HG03469 (cell line): ENCODE results near the gene JCAD.
"Not testable (repeated sequence)": the region's sequence is repeated elsewhere in the genome, so short reads cannot be mapped to it uniquely, and the experiment has no call there.

Experiments used
- ATAC-seq: cut with Tn5 transposase; IDR thresholded peaks from one replicate; pipeline ENCODE4 v1.9.1; 2021; ENCODE audit warnings: mild to moderate bottlenecking, moderate library complexity, moderate number of reproducible peaks; ENCODE audit not compliant: unreplicated experiment

The JCAD gene

GRCh38 chr10:29993319-29993915 lies 66.0 kb downstream of the JCAD start:
- no peak for ATAC-seq

GRCh38 chr10:29992914-29993313 lies 66.5 kb downstream of the JCAD start:
- no peak for ATAC-seq

GRCh38 chr10:29991382-29991781 lies 68.0 kb downstream of the JCAD start:
- ATAC-seq: no peak

- no peak for ATAC-seq
Observed at GRCh38 chr10:29987471-29987870, 71.9 kb downstream of the JCAD start.

GRCh38 chr10:29982997-29983648 lies 76.3 kb downstream of the JCAD start:
- ATAC-seq: no peak

- ATAC-seq: no peak
Observed at GRCh38 chr10:29981510-29981909, 77.9 kb downstream of the JCAD start.

- no peak for ATAC-seq
Observed at GRCh38 chr10:29980084-29980483, 79.3 kb downstream of the JCAD start.

- not testable (repeated sequence) for ATAC-seq
Observed at GRCh38 chr10:29979421-29979779, 80.0 kb downstream of the JCAD start.

GRCh38 chr10:29977171-29977570 lies 82.2 kb downstream of the JCAD start:
- no peak for ATAC-seq

- no peak for ATAC-seq
Observed at GRCh38 chr10:29976134-29976533, 83.3 kb downstream of the JCAD start.

GRCh38 chr10:29974773-29975172 lies 84.6 kb downstream of the JCAD start:
- no peak for ATAC-seq

GRCh38 chr10:29973921-29974320 lies 85.5 kb downstream of the JCAD start:
- ATAC-seq: no peak

- no peak for ATAC-seq
Observed at GRCh38 chr10:29970576-29970975, 88.8 kb downstream of the JCAD start.

GRCh38 chr10:29970012-29970396 lies 89.4 kb downstream of the JCAD start:
- ATAC-seq: no peak

GRCh38 chr10:29969255-29970011 lies 90.0 kb downstream of the JCAD start:
- ATAC-seq: no peak

- no peak for ATAC-seq
Observed at GRCh38 chr10:29968585-29968984, 90.8 kb downstream of the JCAD start.

GRCh38 chr10:29966269-29966668 lies 93.1 kb downstream of the JCAD start:
- no peak for ATAC-seq
